Effector memory CD4-positive, alpha-beta T cell (primary cell): ENCODE results near the gene SAMD11.
"Not testable (repeated sequence)": the region's sequence is repeated elsewhere in the genome, so short reads cannot be mapped to it uniquely, and the experiment has no call there.

Experiments
- DNase-seq, 3 donors: peaks; one replicate each; pipeline ENCODE4 v3.0.0-alpha.2; 2020
- H3K27ac ChIP-seq: 2 replicates; pipeline ENCODE4 v1.7.0; 2013; ENCODE audit warnings: mild to moderate bottlenecking, low read length, moderate library complexity; ENCODE audit not compliant: insufficient read depth, poor library complexity, severe bottlenecking
- H3K27me3 ChIP-seq: replicated peaks from 2 replicates; pipeline ENCODE4 v1.7.0; 2013; ENCODE audit warnings: mild to moderate bottlenecking, low read length; ENCODE audit not compliant: insufficient read depth, control insufficient read depth, poor library complexity, severe bottlenecking
- H3K36me3 ChIP-seq: 2 replicates; pipeline ENCODE4 v1.7.0; 2013; ENCODE audit warnings: mild to moderate bottlenecking, low read length, moderate library complexity; ENCODE audit not compliant: control insufficient read depth, insufficient read depth
- H3K4me1 ChIP-seq: 2 replicates; pipeline ENCODE4 v1.7.0; 2013; ENCODE audit warnings: low read length, mild to moderate bottlenecking; ENCODE audit not compliant: control insufficient read depth, insufficient read depth, poor library complexity, severe bottlenecking
- H3K4me3 ChIP-seq: 2 replicates; pipeline ENCODE4 v1.7.0; 2013; ENCODE audit warnings: low read length, low read depth, mild to moderate bottlenecking; ENCODE audit not compliant: insufficient read depth, poor library complexity, severe bottlenecking
- H3K9me3 ChIP-seq: 2 replicates; pipeline ENCODE4 v1.7.0; 2013; ENCODE audit warnings: mild to moderate bottlenecking, low read length, moderate library complexity; ENCODE audit not compliant: control insufficient read depth
- total RNA-seq, 3 donors: gene quantifications; one replicate each; lab custom pipeline; 2026; lab: John Stamatoyannopoulos, UW

SAMD11 gene, protein sequence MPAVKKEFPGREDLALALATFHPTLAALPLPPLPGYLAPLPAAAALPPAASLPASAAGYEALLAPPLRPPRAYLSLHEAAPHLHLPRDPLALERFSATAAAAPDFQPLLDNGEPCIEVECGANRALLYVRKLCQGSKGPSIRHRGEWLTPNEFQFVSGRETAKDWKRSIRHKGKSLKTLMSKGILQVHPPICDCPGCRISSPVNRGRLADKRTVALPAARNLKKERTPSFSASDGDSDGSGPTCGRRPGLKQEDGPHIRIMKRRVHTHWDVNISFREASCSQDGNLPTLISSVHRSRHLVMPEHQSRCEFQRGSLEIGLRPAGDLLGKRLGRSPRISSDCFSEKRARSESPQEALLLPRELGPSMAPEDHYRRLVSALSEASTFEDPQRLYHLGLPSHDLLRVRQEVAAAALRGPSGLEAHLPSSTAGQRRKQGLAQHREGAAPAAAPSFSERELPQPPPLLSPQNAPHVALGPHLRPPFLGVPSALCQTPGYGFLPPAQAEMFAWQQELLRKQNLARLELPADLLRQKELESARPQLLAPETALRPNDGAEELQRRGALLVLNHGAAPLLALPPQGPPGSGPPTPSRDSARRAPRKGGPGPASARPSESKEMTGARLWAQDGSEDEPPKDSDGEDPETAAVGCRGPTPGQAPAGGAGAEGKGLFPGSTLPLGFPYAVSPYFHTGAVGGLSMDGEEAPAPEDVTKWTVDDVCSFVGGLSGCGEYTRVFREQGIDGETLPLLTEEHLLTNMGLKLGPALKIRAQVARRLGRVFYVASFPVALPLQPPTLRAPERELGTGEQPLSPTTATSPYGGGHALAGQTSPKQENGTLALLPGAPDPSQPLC
- total RNA-seq, result 0 to 0.17 (median 0) reads per million in 3 donors

DNA sequence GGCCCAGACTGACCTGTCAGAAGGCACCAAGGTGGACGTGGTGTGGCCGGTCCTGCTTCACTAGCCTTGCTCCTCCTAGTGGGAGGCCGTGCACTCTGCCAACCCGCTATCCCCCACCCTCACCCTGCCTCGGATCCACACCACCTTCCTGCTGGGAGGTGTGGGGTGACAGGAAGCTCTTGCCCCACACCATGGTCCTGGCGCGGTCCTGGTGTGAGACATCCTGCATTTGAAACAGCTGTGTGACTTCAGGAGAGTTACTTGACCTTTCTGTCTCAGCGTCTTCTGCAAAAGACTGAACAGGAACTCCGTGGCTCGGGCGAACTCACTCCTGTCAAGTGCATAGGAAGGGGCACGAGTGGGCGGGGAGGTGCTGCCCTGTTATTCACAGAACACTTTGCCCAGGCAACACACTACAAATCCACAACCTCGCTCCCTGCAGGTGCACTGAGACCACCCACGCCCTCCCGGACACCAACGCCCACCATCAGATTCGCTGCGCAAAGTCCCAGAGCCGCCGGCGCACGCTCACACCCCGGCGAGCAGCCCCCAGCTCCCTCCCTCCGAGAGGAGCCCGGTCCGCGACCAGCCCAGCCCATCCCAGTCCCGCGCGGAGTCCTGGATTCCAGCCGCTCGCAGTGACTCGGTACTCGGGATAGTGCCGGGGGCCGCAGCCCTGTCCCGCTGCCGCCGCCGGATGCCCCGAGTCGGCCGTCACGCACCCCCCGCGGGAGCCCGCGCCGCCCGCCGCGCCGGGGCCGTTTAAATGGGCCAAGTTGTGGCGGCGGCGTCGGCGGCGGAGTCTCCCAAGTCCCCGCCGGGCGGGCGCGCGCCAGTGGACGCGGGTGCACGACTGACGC is at the start of gene SAMD11:
Gene SAMD11, plus strand, starts transcription at position 793 of the 860 bp plus-strand sequence. CDS start 509 bp downstream, outside the sequence.
- peak; percentile 45 to 50 (median 47) for DNase-seq
- Histone ChIP-seq H3K4me1 (peaks cover 35% of the 10 kb centered on the region), H3K9me3 (no peaks in the 10 kb centered on the region), H3K27me3 (peaks cover 47% of the 10 kb centered on the region), H3K36me3 (no peaks in the 10 kb centered on the region), H3K4me3 (peak within 1 kb of the TSS; percentile 58), H3K27ac (no peak within 1 kb of the TSS)

DNA sequence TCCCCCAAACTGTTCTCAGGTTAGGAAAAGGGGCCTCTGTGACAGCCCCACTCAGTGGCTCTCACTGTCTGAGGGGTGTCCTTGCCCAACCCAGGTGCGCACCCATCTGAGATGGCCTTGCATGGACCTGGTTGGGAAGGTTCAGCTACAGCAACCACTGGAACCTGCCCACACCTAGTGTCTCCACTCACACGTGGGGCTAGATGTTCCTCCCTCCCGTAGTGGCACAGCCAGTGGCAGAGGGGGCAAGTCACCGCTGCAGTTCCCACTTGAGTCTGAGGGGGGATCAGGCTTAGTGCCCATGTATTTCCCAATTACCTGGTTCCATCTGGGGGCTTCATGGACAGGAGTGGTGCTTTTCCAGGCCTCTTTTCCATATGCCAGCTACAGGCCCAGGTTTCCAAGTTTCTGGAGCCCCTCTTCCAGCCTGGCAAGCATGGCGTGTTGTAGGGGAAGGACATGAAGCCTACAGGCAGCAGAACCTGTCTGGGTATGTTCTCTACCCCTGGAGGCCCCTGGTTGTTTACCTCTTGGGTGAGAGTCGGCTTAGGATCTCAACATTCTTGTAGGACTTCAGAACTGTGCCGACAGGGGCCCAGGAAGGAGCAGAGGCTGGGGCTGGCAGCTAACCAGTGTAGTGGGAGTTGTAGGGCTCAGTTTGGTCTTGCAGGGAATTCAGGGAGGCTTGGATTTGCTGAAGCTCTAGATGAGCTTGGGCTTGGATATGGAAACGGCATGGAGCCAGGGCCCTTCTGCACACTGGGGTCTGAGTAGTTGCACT is 47.1 kb upstream of the SAMD11 start:
- H3K36me3 ChIP-seq, H3K27me3 ChIP-seq, H3K4me1 ChIP-seq, H3K4me3 ChIP-seq, H3K9me3 ChIP-seq, H3K27ac ChIP-seq, DNase-seq: not testable (repeated sequence)

DNA sequence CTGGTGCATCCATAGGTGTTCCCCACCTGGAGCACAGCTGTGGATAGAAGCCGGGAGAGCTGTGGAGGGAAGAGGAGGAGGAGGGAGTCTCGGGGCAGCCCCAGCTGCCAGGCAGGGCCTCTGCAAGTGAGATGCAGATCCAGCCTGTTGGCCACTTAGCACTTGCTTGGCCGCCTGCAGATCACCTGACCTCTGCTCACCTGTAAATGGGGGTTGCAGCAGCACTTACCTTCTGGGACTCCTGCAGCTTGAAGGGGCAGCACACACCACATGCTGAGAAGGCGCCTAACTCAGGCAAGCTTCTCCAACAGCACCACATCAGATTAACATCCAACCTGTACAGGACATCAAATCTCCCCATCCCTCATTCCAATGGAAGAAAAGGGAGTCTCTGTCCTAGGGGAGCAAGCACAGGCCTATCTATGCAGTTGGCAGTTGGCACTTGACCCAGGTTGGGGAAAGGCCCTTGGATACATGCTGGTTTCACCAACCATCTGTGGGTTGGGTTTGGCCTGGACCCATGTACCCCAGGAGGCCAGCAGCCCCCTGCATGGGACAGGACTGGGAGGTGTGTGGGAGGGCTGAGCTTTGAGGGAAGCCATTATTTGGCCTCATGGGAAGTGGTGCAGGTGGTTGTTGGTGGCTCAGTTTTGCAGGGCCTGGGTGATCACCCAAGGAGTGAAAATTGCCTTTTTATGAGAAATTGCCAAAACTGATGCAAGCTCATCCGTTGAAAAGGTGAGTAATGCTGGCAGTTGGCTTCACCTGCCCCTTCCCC is 46.3 kb upstream of the SAMD11 start:
- not testable (repeated sequence) for H3K27ac ChIP-seq, H3K4me1 ChIP-seq, H3K27me3 ChIP-seq, H3K36me3 ChIP-seq, H3K9me3 ChIP-seq, DNase-seq, H3K4me3 ChIP-seq

DNA sequence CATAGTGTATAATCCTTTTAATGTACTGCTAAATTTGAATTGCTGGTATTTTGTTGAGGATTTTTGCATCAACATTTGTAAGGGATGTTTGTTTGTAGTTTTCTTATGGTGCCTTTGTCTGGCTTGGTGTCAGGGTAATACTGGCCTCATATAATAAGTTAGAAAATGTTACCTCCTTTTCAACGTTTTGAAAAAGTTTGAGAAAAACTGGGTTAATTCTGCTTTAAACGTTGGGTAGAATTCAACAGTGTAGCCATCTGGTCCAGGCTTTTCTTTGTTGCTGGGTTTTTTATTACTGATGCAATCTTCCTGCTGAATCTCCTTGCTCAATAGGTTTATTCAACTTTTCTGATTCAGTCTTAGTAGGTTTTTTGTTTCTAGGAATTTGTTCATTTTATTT is 43.2 kb upstream of the SAMD11 start:
- H3K4me1 ChIP-seq, H3K9me3 ChIP-seq, H3K4me3 ChIP-seq, H3K27ac ChIP-seq, DNase-seq, H3K27me3 ChIP-seq, H3K36me3 ChIP-seq: not testable (repeated sequence)

DNA sequence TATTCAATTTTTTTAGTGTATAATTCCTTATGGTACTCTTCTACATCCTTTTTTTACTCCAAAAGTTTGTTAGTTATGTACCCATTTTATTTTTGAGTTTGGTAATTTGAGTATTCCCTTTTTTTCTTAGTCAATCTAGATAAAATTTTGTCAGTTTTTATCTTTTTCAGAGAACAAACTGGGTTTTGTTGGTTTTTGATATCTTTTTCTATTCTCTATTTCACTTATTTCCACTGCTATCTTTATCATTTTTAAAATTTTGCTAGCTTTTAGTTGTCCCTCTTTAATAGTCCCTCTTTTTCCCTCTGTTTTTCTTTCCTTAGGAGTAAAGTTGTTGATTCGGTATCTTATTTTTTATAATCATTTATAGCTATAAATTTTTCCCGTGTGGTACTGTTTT is 42.8 kb upstream of the SAMD11 start:
- not testable (repeated sequence) for H3K27ac ChIP-seq, DNase-seq, H3K27me3 ChIP-seq, H3K4me3 ChIP-seq, H3K9me3 ChIP-seq, H3K36me3 ChIP-seq, H3K4me1 ChIP-seq

DNA sequence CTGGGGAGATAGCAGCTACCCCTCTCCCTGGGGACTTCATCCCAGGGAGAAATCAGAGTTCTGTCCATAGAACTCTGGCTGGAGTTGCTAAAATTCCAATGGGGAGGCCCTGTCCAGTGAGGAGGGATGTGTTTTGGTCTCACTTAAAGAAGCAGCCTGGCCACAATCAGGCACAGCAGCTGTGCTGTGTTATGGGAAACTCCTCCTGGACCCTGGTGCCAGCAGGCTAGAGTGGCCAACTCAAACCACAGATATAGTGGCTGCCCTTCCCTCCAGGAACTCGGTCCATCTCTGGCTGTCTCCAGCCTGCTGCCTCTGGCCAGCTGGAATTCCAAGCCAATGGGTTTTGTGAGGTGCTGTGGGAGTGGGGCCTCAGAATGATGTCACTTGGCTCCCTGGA is 37.4 kb upstream of the SAMD11 start:
- H3K36me3 ChIP-seq, result no peaks in the 10 kb centered on the region
- peaks cover 4% of the 10 kb centered on the region for H3K27me3 ChIP-seq

DNA sequence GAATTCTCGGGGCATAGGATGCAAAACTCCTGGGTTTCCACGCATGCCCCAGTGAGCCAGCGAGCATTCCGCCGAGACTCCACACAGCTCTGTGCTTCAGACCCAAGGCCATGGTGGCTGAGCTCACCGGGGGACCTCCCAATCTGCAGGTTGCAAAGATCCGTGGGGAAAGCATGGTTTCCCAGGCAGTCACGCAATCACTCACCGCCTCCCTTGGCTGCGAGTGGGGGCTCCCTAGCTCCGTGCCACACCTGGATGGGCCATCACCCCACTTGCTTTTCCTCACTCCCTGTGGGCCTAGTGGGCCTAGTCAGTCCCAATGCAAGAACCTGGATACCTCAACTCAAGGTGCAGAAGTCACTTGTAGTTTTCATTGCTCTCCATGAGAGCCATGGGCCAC is 37.0 kb upstream of the SAMD11 start:
- Histone ChIP-seq H3K4me3 (no peak overlapping the region), H3K36me3 (no peaks in the 10 kb centered on the region), H3K27ac (no peak overlapping the region), H3K4me1 (no peaks in the 10 kb centered on the region), H3K27me3 (peaks cover 4% of the 10 kb centered on the region), H3K9me3 (no peaks in the 10 kb centered on the region)
- no peak for DNase-seq

More for the DNA sequence above, 37.4 kb upstream of the SAMD11 start:
- Histone ChIP-seq H3K4me3 (no peak overlapping the region), H3K27ac (no peak overlapping the region), H3K9me3 (no peaks in the 10 kb centered on the region), H3K4me1 (no peaks in the 10 kb centered on the region)
- no peak for DNase-seq

DNA sequence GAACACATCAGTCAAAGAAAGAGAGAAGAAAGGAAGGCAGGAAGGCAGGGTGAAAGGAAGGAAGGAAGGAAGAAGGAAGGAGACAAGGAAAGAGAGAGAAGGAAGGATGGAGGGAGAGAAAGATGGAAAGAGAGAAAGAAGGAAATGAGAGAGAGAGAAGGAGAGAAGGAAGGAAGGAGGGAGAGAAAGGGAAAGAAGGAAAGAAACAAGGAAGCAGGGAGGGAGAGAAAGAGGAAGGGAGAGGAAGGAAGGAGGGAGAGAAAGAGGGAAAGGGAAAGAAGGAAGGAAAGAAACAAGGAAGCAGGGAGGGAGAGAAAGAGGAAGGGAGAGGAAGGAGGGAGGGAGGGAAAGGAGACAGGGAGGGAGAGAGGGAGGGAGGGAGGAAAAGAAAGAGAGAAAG is 35.4 kb upstream of the SAMD11 start:
- Histone ChIP-seq H3K36me3 (no peaks in the 10 kb centered on the region), H3K9me3 (no peaks in the 10 kb centered on the region), H3K27me3 (peaks cover 4% of the 10 kb centered on the region), H3K27ac (no peak overlapping the region), H3K4me3 (no peak overlapping the region), H3K4me1 (no peaks in the 10 kb centered on the region)
- DNase-seq, result no peak

DNA sequence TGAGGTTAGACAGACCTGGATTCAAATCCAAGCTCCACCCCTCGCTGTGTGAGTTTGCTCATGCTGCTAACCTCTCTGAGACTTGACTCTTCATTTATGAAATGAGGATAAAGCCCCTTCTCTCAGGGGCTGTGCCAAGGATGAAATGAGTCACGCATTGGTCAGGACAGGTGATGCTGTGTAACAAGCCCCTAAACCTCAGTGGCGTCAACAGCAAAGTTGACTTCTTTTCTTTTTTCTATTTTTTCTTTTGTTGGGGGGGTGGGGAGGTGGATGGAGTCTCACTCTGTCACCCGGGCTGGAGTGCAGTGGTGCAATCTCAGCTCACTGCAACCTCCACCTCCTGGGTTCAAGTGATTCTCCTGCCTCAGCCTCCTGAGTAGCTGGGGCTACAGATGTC is 33.9 kb upstream of the SAMD11 start:
- H3K27ac ChIP-seq, H3K27me3 ChIP-seq, H3K4me1 ChIP-seq, H3K4me3 ChIP-seq, H3K36me3 ChIP-seq, DNase-seq, H3K9me3 ChIP-seq: not testable (repeated sequence)
